Activated T-cell treated with anti-CD3 and anti-CD28 coated beads, Interleukin-2, amount 50 U/mL, for 72 hours (primary cell): ENCODE measurements around the gene LRRC71. TPM values are rescaled to one million over a fixed set of nuclear protein-coding genes. Genes with fewer than 3 reads are reported as not detected.

ENCODE experiments used
- ATAC-seq, 2 donors: fragments of 150-1000 bp; cut with Tn5 transposase; replicated peaks in 1 of 2; 2 replicates each; pipeline ENCODE4 v1.10.0; 2021; ENCODE audit warnings: moderate library complexity in 2 of 2, mild to moderate bottlenecking in 1 of 2
- DNase-seq, 2 donors: peaks; one replicate each; pipeline ENCODE4 v3.0.0; 2021 to 2022; ENCODE audit warnings: mixed read lengths in 1 of 2
- H3K27ac Mint-ChIP-seq: one replicate; pipeline ENCODE4 v1.8.0; 2022; ENCODE audit warnings: mild to moderate bottlenecking, moderate library complexity, mixed read lengths
- H3K27me3 Mint-ChIP-seq: one replicate; pipeline ENCODE4 v1.8.0; 2022; ENCODE audit warnings: low read depth, mixed read lengths
- H3K36me3 Mint-ChIP-seq, 2 donors: one replicate each; pipeline ENCODE4 v1.8.0; 2022; ENCODE audit warnings: mixed read lengths in 2 of 2, mild to moderate bottlenecking in 1 of 2; ENCODE audit not compliant: insufficient read depth in 2 of 2
- H3K4me1 Mint-ChIP-seq: one replicate; pipeline ENCODE4 v1.8.0; 2022; ENCODE audit warnings: low read depth, mixed read lengths
- H3K4me3 Mint-ChIP-seq, 2 donors: one replicate each; pipeline ENCODE4 v1.8.0; 2022; ENCODE audit warnings: mild to moderate bottlenecking in 2 of 2, mixed read lengths in 2 of 2, moderate library complexity in 2 of 2
- H3K9me3 Mint-ChIP-seq, 2 donors: one replicate each; pipeline ENCODE4 v1.8.0; 2022; ENCODE audit warnings: mixed read lengths in 2 of 2
- total RNA-seq, 2 donors: library from RNA; stranded (reverse); gene quantifications; one replicate each; pipeline ENCODE4 v1.2.3, GENCODE V29; 2022

Gene LRRC71
- total RNA-seq, 2 donors from 2014 or later, result not detected

DNA sequence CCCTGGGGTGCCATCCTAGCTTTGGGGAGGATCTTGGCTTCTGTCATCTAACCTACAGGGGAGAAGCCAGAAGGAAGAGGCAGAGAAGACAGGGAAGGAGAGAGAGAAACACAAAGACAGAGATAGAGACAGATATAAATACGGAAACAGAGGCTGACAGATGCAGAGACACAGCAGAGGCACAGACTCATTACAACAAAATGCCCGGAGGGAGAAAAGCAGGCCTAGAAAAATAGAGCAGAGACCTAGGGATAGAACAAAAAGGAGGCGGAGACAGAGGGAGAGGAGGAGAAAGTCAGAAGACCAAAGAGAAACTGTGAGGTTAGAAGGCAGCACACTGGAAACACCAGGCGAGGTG is 25.0 kb upstream of the LRRC71 start:
- no peak overlapping the region for H3K4me3 Mint-ChIP-seq
- peaks cover 14% of the 10 kb centered on the region for H3K4me1 Mint-ChIP-seq
- DNase-seq (no peak), ATAC-seq (no peak)
- H3K27ac Mint-ChIP-seq, result no peak overlapping the region
- H3K9me3 Mint-ChIP-seq, result no peaks in the 10 kb centered on the region
- H3K36me3 Mint-ChIP-seq, result no peaks in the 10 kb centered on the region
- H3K27me3 Mint-ChIP-seq, result peaks cover 49% of the 10 kb centered on the region

DNA sequence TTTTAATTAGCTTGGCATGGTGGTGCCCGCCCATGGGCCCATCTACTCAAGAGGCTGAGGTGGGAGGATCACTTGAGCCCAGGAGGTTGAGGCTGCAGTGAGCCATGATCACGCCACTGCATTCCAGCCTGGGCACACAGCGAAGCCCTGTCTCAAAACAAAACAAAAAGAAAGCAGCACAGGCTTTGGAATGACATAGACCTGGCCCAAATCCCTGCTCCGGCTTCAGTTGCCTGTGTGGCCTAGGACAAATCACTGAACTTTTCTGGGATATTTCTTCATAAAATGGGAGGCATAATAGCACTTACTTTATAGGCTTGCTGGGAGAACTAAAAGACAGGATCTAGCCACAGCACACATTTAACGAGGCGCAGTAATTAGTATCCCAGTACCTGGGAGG is 24.5 kb upstream of the LRRC71 start:
- Mint-ChIP-seq H3K9me3 (no peaks in the 10 kb centered on the region), H3K27me3 (peaks cover 45% of the 10 kb centered on the region), H3K4me3 (no peak overlapping the region), H3K27ac (no peak overlapping the region), H3K4me1 (peaks cover 13% of the 10 kb centered on the region), H3K36me3 (no peaks in the 10 kb centered on the region)
- DNase-seq (no peak), ATAC-seq (no peak)

DNA sequence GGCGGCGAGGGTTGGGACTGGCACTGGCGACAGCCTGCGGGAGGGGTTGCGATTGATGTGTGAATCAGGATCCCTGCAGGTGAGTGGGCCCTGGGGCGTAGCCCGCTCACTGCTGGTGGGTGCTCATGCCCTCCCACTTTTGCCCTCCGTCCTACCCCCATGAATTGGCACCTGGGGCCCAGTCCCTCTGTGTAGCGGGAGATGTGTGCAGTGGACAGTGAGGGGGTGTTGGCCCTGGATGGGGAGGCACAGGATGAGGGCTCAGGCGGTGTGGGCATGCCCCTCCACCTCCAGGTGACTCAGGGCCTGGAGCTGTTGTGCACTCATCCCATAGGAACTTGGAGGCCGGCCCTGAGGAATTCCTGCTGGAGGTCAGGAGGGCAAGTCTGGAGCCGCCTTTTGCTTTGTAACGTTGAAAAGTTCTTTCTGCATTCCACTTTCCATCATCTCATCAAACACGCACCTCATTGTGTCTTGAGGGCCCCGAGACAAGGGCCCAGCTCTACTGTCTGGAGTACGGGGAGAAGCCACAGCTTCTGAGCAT is 23.9 kb upstream of the LRRC71 start:
- no peak overlapping the region for H3K4me3 Mint-ChIP-seq
- no peaks in the 10 kb centered on the region for H3K9me3 Mint-ChIP-seq
- ATAC-seq (no peak), DNase-seq (no peak)
- H3K27ac Mint-ChIP-seq, result no peak overlapping the region
- no peaks in the 10 kb centered on the region for H3K36me3 Mint-ChIP-seq
- H3K27me3 Mint-ChIP-seq, result peaks cover 38% of the 10 kb centered on the region
- peaks cover 13% of the 10 kb centered on the region for H3K4me1 Mint-ChIP-seq

- DNase-seq, result no peak
- H3K4me3 Mint-ChIP-seq, result no peak overlapping the region
- peaks cover 34% of the 10 kb centered on the region for H3K27me3 Mint-ChIP-seq
- H3K9me3 Mint-ChIP-seq, result no peaks in the 10 kb centered on the region
- no peaks in the 10 kb centered on the region for H3K36me3 Mint-ChIP-seq
- H3K27ac Mint-ChIP-seq, result no peak overlapping the region
- H3K4me1 Mint-ChIP-seq, result peaks cover 13% of the 10 kb centered on the region
- ATAC-seq, result no peak
Measured at GRCh38 chr1:156897078-156897825, 23.2 kb upstream of the LRRC71 start.

DNA sequence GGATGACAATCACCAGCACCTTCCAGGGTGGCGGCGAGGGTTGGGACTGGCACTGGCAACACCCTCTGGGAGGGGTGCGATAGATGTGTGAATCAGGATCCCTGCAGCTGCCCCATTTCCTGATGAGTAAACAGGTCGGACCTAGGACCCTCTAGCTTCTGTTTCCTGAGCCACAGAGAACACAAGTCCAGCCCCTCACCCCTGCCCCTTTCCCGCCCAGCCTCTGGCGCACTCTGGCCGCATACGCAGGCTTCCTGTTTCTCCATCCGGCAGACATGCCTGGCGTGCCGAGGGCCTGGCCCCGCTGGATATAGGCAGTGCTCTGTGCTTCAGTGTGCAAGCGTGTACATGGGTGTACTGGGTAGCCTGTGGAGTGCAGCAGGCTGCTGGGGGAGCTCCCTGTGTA is 22.3 kb upstream of the LRRC71 start:
- no peak for ATAC-seq
- H3K36me3 Mint-ChIP-seq, result no peaks in the 10 kb centered on the region
- no peak overlapping the region for H3K27ac Mint-ChIP-seq
- no peaks in the 10 kb centered on the region for H3K9me3 Mint-ChIP-seq
- H3K4me3 Mint-ChIP-seq, result no peak overlapping the region
- H3K4me1 Mint-ChIP-seq, result peaks cover 7% of the 10 kb centered on the region
- no peak for DNase-seq
- peaks cover 34% of the 10 kb centered on the region for H3K27me3 Mint-ChIP-seq

GRCh38 chr1:156898971-156899664 is 21.3 kb upstream of the LRRC71 start:
- no peaks in the 10 kb centered on the region for H3K36me3 Mint-ChIP-seq
- ATAC-seq (no peak), DNase-seq (no peak)
- H3K27me3 Mint-ChIP-seq, result peaks cover 34% of the 10 kb centered on the region
- no peaks in the 10 kb centered on the region for H3K9me3 Mint-ChIP-seq
- no peak overlapping the region for H3K27ac Mint-ChIP-seq
- peaks cover 6% of the 10 kb centered on the region for H3K4me1 Mint-ChIP-seq
- no peak overlapping the region for H3K4me3 Mint-ChIP-seq

GRCh38 chr1:156899956-156900718 is 20.3 kb upstream of the LRRC71 start:
- Mint-ChIP-seq H3K9me3 (no peaks in the 10 kb centered on the region), H3K36me3 (no peaks in the 10 kb centered on the region), H3K4me1 (peaks cover 6% of the 10 kb centered on the region), H3K27ac (no peak overlapping the region), H3K27me3 (peaks cover 30% of the 10 kb centered on the region), H3K4me3 (no peak overlapping the region)
- ATAC-seq (no peak), DNase-seq (no peak)

- peaks cover 6% of the 10 kb centered on the region for H3K4me1 Mint-ChIP-seq
- peaks cover 24% of the 10 kb centered on the region for H3K27me3 Mint-ChIP-seq
- no peaks in the 10 kb centered on the region for H3K36me3 Mint-ChIP-seq
- no peak overlapping the region for H3K27ac Mint-ChIP-seq
- no peaks in the 10 kb centered on the region for H3K9me3 Mint-ChIP-seq
- H3K4me3 Mint-ChIP-seq, result no peak overlapping the region
- ATAC-seq (no peak), DNase-seq (no peak)
Measured at GRCh38 chr1:156900896-156901589, 19.4 kb upstream of the LRRC71 start.

GRCh38 chr1:156901590-156901900 is 18.9 kb upstream of the LRRC71 start:
- Mint-ChIP-seq H3K4me1 (peaks cover 6% of the 10 kb centered on the region), H3K36me3 (no peaks in the 10 kb centered on the region), H3K27ac (no peak overlapping the region), H3K27me3 (peaks cover 24% of the 10 kb centered on the region), H3K4me3 (no peak overlapping the region), H3K9me3 (no peaks in the 10 kb centered on the region)
- no peak for DNase-seq
- no peak for ATAC-seq

GRCh38 chr1:156901966-156902915 is 18.2 kb upstream of the LRRC71 start:
- ATAC-seq (no peak), DNase-seq (no peak)
- H3K27ac Mint-ChIP-seq, result no peak overlapping the region
- peaks cover 18% of the 10 kb centered on the region for H3K27me3 Mint-ChIP-seq
- H3K9me3 Mint-ChIP-seq, result no peaks in the 10 kb centered on the region
- peaks cover 6% of the 10 kb centered on the region for H3K4me1 Mint-ChIP-seq
- H3K36me3 Mint-ChIP-seq, result no peaks in the 10 kb centered on the region
- no peak overlapping the region for H3K4me3 Mint-ChIP-seq

GRCh38 chr1:156903328-156904091 is 16.9 kb upstream of the LRRC71 start:
- no peak overlapping the region for H3K4me3 Mint-ChIP-seq
- no peak overlapping the region for H3K27ac Mint-ChIP-seq
- DNase-seq, result no peak
- ATAC-seq, result no peak
- peaks cover 8% of the 10 kb centered on the region for H3K27me3 Mint-ChIP-seq
- H3K4me1 Mint-ChIP-seq, result peaks cover 2% of the 10 kb centered on the region
- no peaks in the 10 kb centered on the region for H3K9me3 Mint-ChIP-seq
- H3K36me3 Mint-ChIP-seq, result no peaks in the 10 kb centered on the region
